Endothelial cell of umbilical vein (primary cell): Measurements from ENCODE around the gene LMO7. TPM values are rescaled to one million over a fixed set of nuclear protein-coding genes. Genes with fewer than 3 reads are reported as not detected.
A peak's percentile ranks its signal among the peaks of the same experiment; 100 is the strongest.

Experiments used
- BruUV-seq: library from RNA; stranded (reverse); fragments of 400-500 nt; replicated peaks from 2 replicates; lab custom pipeline; 2021; lab: Mats Ljungman, UMichigan
- CTCF ChIA-PET: fragments of 300-600, 350-600 bp; sonication (Branson Sonifier 250); formaldehyde crosslinking; loops from one replicate; lab custom pipeline; 2021; ENCODE audit warnings: antibody characterized with exemption, inconsistent platforms; lab: Charles Lee
- POLR2A ChIA-PET: fragments of 300-600, 350-600 bp; sonication (Branson Sonifier 250); formaldehyde crosslinking; loops from one replicate; lab custom pipeline; 2021; ENCODE audit warnings: antibody characterized with exemption, inconsistent platforms; lab: Charles Lee
- DNase-seq: peaks from one replicate; pipeline ENCODE4 v3.0.0-alpha.2; 2011; ENCODE audit warnings: low read depth, low spot score
- FAIRE-seq: peaks from 2 replicates; lab custom pipeline; 2011; peaks lifted over from hg19 to GRCh38; lab: Jason Lieb, UNC
- H2AFZ ChIP-seq: 2 replicates; pipeline ENCODE4 v1.6.0; 2012; ENCODE audit warnings: low read depth, low read length, control low read depth, inconsistent platforms
- H3K27ac ChIP-seq: 2 replicates; pipeline ENCODE4 v1.5.1; 2011; ENCODE audit warnings: low read depth, mild to moderate bottlenecking, control low read depth, low read length, moderate library complexity; ENCODE audit not compliant: insufficient read depth
- H3K27me3 ChIP-seq, 2 experiments: 2 replicates each; pipeline versions ENCODE4 v1.6.0 to v1.6.1; 2011; ENCODE audit warnings: low read length in 2 of 2, mixed read lengths in 1 of 2; ENCODE audit not compliant: control insufficient read depth in 2 of 2, insufficient read depth in 2 of 2
- H3K36me3 ChIP-seq, 2 experiments: 2 replicates in 1 of 2; 3 replicates in 1 of 2; pipeline ENCODE4 v1.5.1; 2011; ENCODE audit warnings: low read length in 2 of 2, mild to moderate bottlenecking in 1 of 2, moderate library complexity in 1 of 2; ENCODE audit not compliant: control insufficient read depth in 2 of 2, insufficient read depth in 2 of 2; ENCODE audit errors: extremely low read depth in 1 of 2
- H3K4me1 ChIP-seq: 3 replicates; pipeline ENCODE4 v1.5.1; 2011; ENCODE audit warnings: mild to moderate bottlenecking, low read length; ENCODE audit not compliant: control insufficient read depth, insufficient read depth; ENCODE audit errors: extremely low read depth
- H3K4me2 ChIP-seq: 2 replicates; pipeline ENCODE4 v1.6.1; 2011; ENCODE audit warnings: low read length, control low read depth, mixed read lengths; ENCODE audit not compliant: insufficient read depth
- H3K4me3 ChIP-seq, 3 experiments: fragments of 200-600 bp in 1 of 3; sonication (generic), shearing (Covaris generic) in 1 of 3; replicated peaks in 1 of 3; 2 replicates each; pipeline ENCODE4 v1.5.1; 2011 to 2016; ENCODE audit warnings: control low read depth in 3 of 3, low read length in 3 of 3, mild to moderate bottlenecking in 2 of 3, inconsistent platforms in 1 of 3, low read depth in 1 of 3, moderate library complexity in 1 of 3; ENCODE audit not compliant: insufficient read depth in 1 of 3
- H3K79me2 ChIP-seq: 2 replicates; pipeline ENCODE4 v1.6.0; 2012; ENCODE audit warnings: low read length, inconsistent platforms; ENCODE audit not compliant: control insufficient read depth, insufficient read depth
- H3K9ac ChIP-seq: replicated peaks from 2 replicates; pipeline ENCODE3; 2011; ENCODE audit warnings: low read length, control low read depth; ENCODE audit not compliant: insufficient read depth; ENCODE audit errors: extremely low read depth
- H3K9me1 ChIP-seq: replicated peaks from 3 replicates; pipeline ENCODE4 v1.6.0; 2011; ENCODE audit warnings: mild to moderate bottlenecking, low read length; ENCODE audit not compliant: control insufficient read depth, insufficient read depth; ENCODE audit errors: extremely low read depth
- H3K9me3 ChIP-seq: replicated peaks from 2 replicates; pipeline ENCODE4 v1.5.1; 2012; ENCODE audit warnings: low read length, inconsistent platforms; ENCODE audit not compliant: control insufficient read depth, insufficient read depth
- H4K20me1 ChIP-seq: replicated peaks from 2 replicates; pipeline ENCODE3; 2011; ENCODE audit warnings: mild to moderate bottlenecking, low read length; ENCODE audit not compliant: control insufficient read depth, insufficient read depth; ENCODE audit errors: extremely low read depth
- CTCF ChIP-seq, 2 donors: IDR thresholded peaks; 1 replicate in 1 of 2; 2 replicates in 1 of 2; pipeline ENCODE4 v1.5.1; 2011; ENCODE audit warnings: low read length in 2 of 2, mild to moderate bottlenecking in 2 of 2, moderate library complexity in 2 of 2, control low read depth in 1 of 2, inconsistent platforms in 1 of 2, low read depth in 1 of 2; ENCODE audit not compliant: insufficient read depth in 1 of 2; ENCODE audit errors: extremely low read depth in 1 of 2
- GATA2 ChIP-seq: IDR thresholded peaks from 2 replicates; pipeline ENCODE4 v1.7.0; 2011; ENCODE audit warnings: low read depth, mild to moderate bottlenecking, moderate library complexity, mixed read lengths, low read length; ENCODE audit not compliant: insufficient read length, insufficient read depth
- JUN ChIP-seq: IDR thresholded peaks from 2 replicates; pipeline ENCODE4 v1.6.1; 2011; ENCODE audit warnings: borderline replicate concordance, low read depth; ENCODE audit not compliant: insufficient read length, insufficient read depth
- dilution Hi-C: fragments of 300-500 bp; cut with MboI; formaldehyde crosslinking; loops from one replicate; pipeline ENCODE4 v1.15.0; 2019; ENCODE audit warnings: low sequenced_read_pairs; ENCODE audit not compliant: extremely low pct_ligation_motif_present
- intact Hi-C: fragments of 100-400 bp; cut with micrococcal nuclease; formaldehyde crosslinking; loops from one replicate; pipeline ENCODE4 v1.10.0; 2022
- polyA plus RNA-seq, 4 experiments: library from polyadenylated mRNA; depleted of rRNA in 3 of 4; stranded (reverse) in 3 of 4; unstranded in 1 of 4; fragments of >200 nt; gene quantifications; 2 replicates each; pipeline versions ENCODE4 v1.2.1 to v1.2.3, GENCODE V29; 2011 to 2012; ENCODE audit warnings: missing spikeins in 1 of 4
- total RNA-seq: library from RNA; stranded (reverse); gene quantifications from 2 replicates; pipeline ENCODE4 v1.2.3, GENCODE V29; 2021
- TF ChIP-seq, protein P1 (sequence below): IDR thresholded peaks from 2 replicates; pipeline ENCODE4 v1.6.1; 2011; ENCODE audit not compliant: insufficient read depth, insufficient read length

LMO7 gene
- total and polyA plus RNA-seq, 2 donors (not counting 3 experiments of a cell fraction or from before 2014, with no cell fraction given) = 10.5 to 21.1 TPM

GRCh38 chr13:75877071-75877470, 240.9 kb downstream of the LMO7 start:
- POLR2A ChIA-PET = no interaction called here
- no peak for TF ChIP-seq GATA2
- TF ChIP-seq, protein P1, sequence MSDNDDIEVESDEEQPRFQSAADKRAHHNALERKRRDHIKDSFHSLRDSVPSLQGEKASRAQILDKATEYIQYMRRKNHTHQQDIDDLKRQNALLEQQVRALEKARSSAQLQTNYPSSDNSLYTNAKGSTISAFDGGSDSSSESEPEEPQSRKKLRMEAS = no peak
- Histone ChIP-seq H3K9ac (no peak overlapping the region), H3K9me3 (no peaks in the 10 kb centered on the region), H3K9me1 (no peaks in the 10 kb centered on the region), H4K20me1 (no peaks in the 10 kb centered on the region), H3K4me2 (no peak overlapping the region), H2AFZ (no peak overlapping the region), H3K79me2 (no peaks in the 10 kb centered on the region), H3K4me1 (no peaks in the 10 kb centered on the region), H3K4me3 (no peak overlapping the region), H3K27ac (no peak overlapping the region), H3K27me3 (peaks cover 0 to 2% of the 10 kb centered on the region in 2 experiments), H3K36me3 (no peaks in the 10 kb centered on the region)
- BruUV-seq = no TSS peak
- CTCF ChIA-PET = interaction anchor here (0.6 to 6.4 kb wide), 38 partner anchors 9 to 1601 kb away, joined by 3 to 78 read pairs (median 5); no protein-coding TSS in a partner anchor
- intact Hi-C loops (loop anchor here (2.0 to 10.0 kb wide), 3 partner anchors 218 to 1010 kb away; partner anchors contain the start of gene KCTD12), dilution Hi-C loops (no loop called here)
- no peak for FAIRE-seq
- DNase-seq = no peak

DNA sequence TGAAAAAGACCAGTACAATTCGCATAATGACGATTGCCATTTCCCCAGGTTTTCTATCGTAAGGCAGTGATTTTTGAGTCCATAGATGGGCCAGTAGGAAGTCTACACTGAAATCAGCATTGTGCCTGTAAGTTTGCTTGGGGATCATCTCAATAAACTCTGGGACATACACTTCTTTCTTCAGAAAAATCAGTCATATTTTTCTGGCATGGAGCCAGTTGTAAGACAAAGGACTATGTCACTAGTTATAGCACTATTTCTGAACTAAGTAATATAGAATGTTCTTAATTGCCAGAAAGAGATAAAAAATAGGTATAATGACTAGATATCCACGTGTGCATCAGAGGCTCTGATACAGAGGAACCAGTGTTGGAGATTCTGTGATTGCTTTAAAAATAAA, 243.5 kb downstream of the LMO7 start:
- DNase-seq (peak; percentile 26), FAIRE-seq (no peak)
- Histone ChIP-seq H3K9me3 (no peaks in the 10 kb centered on the region), H3K27ac (no peak overlapping the region), H3K27me3 (no peaks in the 10 kb centered on the region), H3K79me2 (no peaks in the 10 kb centered on the region), H4K20me1 (no peaks in the 10 kb centered on the region), H3K9ac (no peak overlapping the region), H3K36me3 (no peaks in the 10 kb centered on the region), H3K4me3 (no peak overlapping the region), H3K4me2 (no peak overlapping the region), H3K9me1 (no peaks in the 10 kb centered on the region), H3K4me1 (no peaks in the 10 kb centered on the region), H2AFZ (no peak overlapping the region)
- ChIA-PET POLR2A (no interaction called here), CTCF (no interaction called here)
- intact Hi-C loops (loop anchor here (5.0 to 10.0 kb wide), 2 partner anchors 215 to 1008 kb away; partner anchors contain the start of gene KCTD12), dilution Hi-C loops (no loop called here)
- BruUV-seq = no TSS peak
- TF ChIP-seq CTCF (IDR thresholded peaks at IDR 0.05; ENCODE audit: extremely low read depth in 1 of 2, insufficient read depth in 1 of 2, low read depth in 1 of 2, low read length in 2 of 2) (no peak), JUN (no peak)
- TF ChIP-seq, protein P1 = no peak
